IPS-15b (cell line): ENCODE results near the gene NDFIP1.

Experiments
- H3K27me3 ChIP-seq: one replicate; pipeline ENCODE4 v1.6.1; 2013; ENCODE audit warnings: low read length; ENCODE audit not compliant: control insufficient read depth, insufficient read depth
- H3K36me3 ChIP-seq: one replicate; pipeline ENCODE4 v1.6.1; 2013; ENCODE audit warnings: low read length; ENCODE audit not compliant: control insufficient read depth, insufficient read depth
- H3K4me1 ChIP-seq: one replicate; pipeline ENCODE4 v1.6.1; 2013; ENCODE audit warnings: mild to moderate bottlenecking, low read length; ENCODE audit not compliant: control insufficient read depth, insufficient read depth
- H3K4me3 ChIP-seq: one replicate; pipeline ENCODE4 v1.5.1; 2013; ENCODE audit warnings: low read depth, low read length
- H3K9ac ChIP-seq: one replicate; pipeline ENCODE4 v1.6.1; 2013; ENCODE audit warnings: low read depth, mild to moderate bottlenecking, low read length
- H3K9me3 ChIP-seq: one replicate; pipeline ENCODE4 v1.6.1; 2013; ENCODE audit warnings: mild to moderate bottlenecking, low read length; ENCODE audit not compliant: control insufficient read depth, insufficient read depth

Gene NDFIP1

GRCh38 chr5:142125963-142126362, 17.4 kb downstream of the NDFIP1 start:
- no peak overlapping the region for H3K9ac ChIP-seq
- H3K27me3 ChIP-seq: no peaks in the 10 kb centered on the region
- no peak overlapping the region for H3K4me3 ChIP-seq
- no peaks in the 10 kb centered on the region for H3K9me3 ChIP-seq
- peaks cover 5% of the 10 kb centered on the region for H3K4me1 ChIP-seq
- H3K36me3 ChIP-seq: no peaks in the 10 kb centered on the region

GRCh38 chr5:142128675-142129208, 20.2 kb downstream of the NDFIP1 start:
- H3K36me3 ChIP-seq: no peaks in the 10 kb centered on the region
- H3K27me3 ChIP-seq: no peaks in the 10 kb centered on the region
- H3K4me3 ChIP-seq: no peak overlapping the region
- peak overlapping the region; percentile 26 for H3K9ac ChIP-seq
- peaks cover 5% of the 10 kb centered on the region for H3K4me1 ChIP-seq
- no peaks in the 10 kb centered on the region for H3K9me3 ChIP-seq

- H3K9ac ChIP-seq: no peak overlapping the region
- no peak overlapping the region for H3K4me3 ChIP-seq
- no peaks in the 10 kb centered on the region for H3K36me3 ChIP-seq
- no peaks in the 10 kb centered on the region for H3K27me3 ChIP-seq
- no peaks in the 10 kb centered on the region for H3K9me3 ChIP-seq
- peaks cover 5% of the 10 kb centered on the region for H3K4me1 ChIP-seq
Measured at GRCh38 chr5:142129446-142130066, 21.0 kb downstream of the NDFIP1 start.

- Histone ChIP-seq H3K4me1 (peaks cover 5% of the 10 kb centered on the region), H3K9ac (no peak overlapping the region), H3K9me3 (no peaks in the 10 kb centered on the region), H3K27me3 (no peaks in the 10 kb centered on the region), H3K4me3 (no peak overlapping the region), H3K36me3 (no peaks in the 10 kb centered on the region)
Measured at GRCh38 chr5:142131394-142131793, 22.8 kb downstream of the NDFIP1 start.

GRCh38 chr5:142132916-142133315, 24.3 kb downstream of the NDFIP1 start:
- H3K36me3 ChIP-seq: no peaks in the 10 kb centered on the region
- no peaks in the 10 kb centered on the region for H3K27me3 ChIP-seq
- no peak overlapping the region for H3K9ac ChIP-seq
- H3K4me1 ChIP-seq: peaks cover 5% of the 10 kb centered on the region
- H3K4me3 ChIP-seq: no peak overlapping the region
- H3K9me3 ChIP-seq: no peaks in the 10 kb centered on the region

GRCh38 chr5:142133330-142134206, 25.0 kb downstream of the NDFIP1 start:
- Histone ChIP-seq H3K9me3 (no peaks in the 10 kb centered on the region), H3K4me1 (peaks cover 1% of the 10 kb centered on the region), H3K27me3 (no peaks in the 10 kb centered on the region), H3K36me3 (no peaks in the 10 kb centered on the region), H3K9ac (no peak overlapping the region), H3K4me3 (no peak overlapping the region)

GRCh38 chr5:142134331-142135010, 25.9 kb downstream of the NDFIP1 start:
- H3K36me3 ChIP-seq: no peaks in the 10 kb centered on the region
- no peak overlapping the region for H3K4me3 ChIP-seq
- no peaks in the 10 kb centered on the region for H3K9me3 ChIP-seq
- no peaks in the 10 kb centered on the region for H3K27me3 ChIP-seq
- no peak overlapping the region for H3K9ac ChIP-seq
- H3K4me1 ChIP-seq: no peaks in the 10 kb centered on the region

GRCh38 chr5:142141463-142141862, 32.9 kb downstream of the NDFIP1 start:
- Histone ChIP-seq H3K9me3 (no peaks in the 10 kb centered on the region), H3K4me3 (no peak overlapping the region), H3K27me3 (no peaks in the 10 kb centered on the region), H3K4me1 (no peaks in the 10 kb centered on the region), H3K36me3 (no peaks in the 10 kb centered on the region), H3K9ac (no peak overlapping the region)

GRCh38 chr5:142143878-142144277, 35.3 kb downstream of the NDFIP1 start:
- no peak overlapping the region for H3K9ac ChIP-seq
- no peaks in the 10 kb centered on the region for H3K9me3 ChIP-seq
- no peak overlapping the region for H3K4me3 ChIP-seq
- H3K27me3 ChIP-seq: no peaks in the 10 kb centered on the region
- H3K36me3 ChIP-seq: no peaks in the 10 kb centered on the region
- no peaks in the 10 kb centered on the region for H3K4me1 ChIP-seq

- Histone ChIP-seq H3K27me3 (no peaks in the 10 kb centered on the region), H3K36me3 (no peaks in the 10 kb centered on the region), H3K9ac (no peak overlapping the region)
Measured at GRCh38 chr5:142145106-142145900, 36.7 kb downstream of the NDFIP1 start.

GRCh38 chr5:142149363-142149762, 40.8 kb downstream of the NDFIP1 start:
- no peaks in the 10 kb centered on the region for H3K9me3 ChIP-seq

More at GRCh38 chr5:142145106-142145900, 36.7 kb downstream of the NDFIP1 start:
- no peaks in the 10 kb centered on the region for H3K9me3 ChIP-seq
- H3K4me1 ChIP-seq: no peaks in the 10 kb centered on the region
- H3K4me3 ChIP-seq: no peak overlapping the region

More at GRCh38 chr5:142149363-142149762, 40.8 kb downstream of the NDFIP1 start:
- no peaks in the 10 kb centered on the region for H3K36me3 ChIP-seq
- no peak overlapping the region for H3K9ac ChIP-seq
- H3K27me3 ChIP-seq: no peaks in the 10 kb centered on the region
- no peak overlapping the region for H3K4me3 ChIP-seq
- peaks cover 4% of the 10 kb centered on the region for H3K4me1 ChIP-seq
